ENCODE data around the gene GYS1. TPM values are rescaled to one million over a fixed set of nuclear protein-coding genes. Genes with fewer than 3 reads are reported as not detected.

GYS1 gene
- total RNA-seq, 1 donor from 2014 or later: 45.7 TPM

DNA sequence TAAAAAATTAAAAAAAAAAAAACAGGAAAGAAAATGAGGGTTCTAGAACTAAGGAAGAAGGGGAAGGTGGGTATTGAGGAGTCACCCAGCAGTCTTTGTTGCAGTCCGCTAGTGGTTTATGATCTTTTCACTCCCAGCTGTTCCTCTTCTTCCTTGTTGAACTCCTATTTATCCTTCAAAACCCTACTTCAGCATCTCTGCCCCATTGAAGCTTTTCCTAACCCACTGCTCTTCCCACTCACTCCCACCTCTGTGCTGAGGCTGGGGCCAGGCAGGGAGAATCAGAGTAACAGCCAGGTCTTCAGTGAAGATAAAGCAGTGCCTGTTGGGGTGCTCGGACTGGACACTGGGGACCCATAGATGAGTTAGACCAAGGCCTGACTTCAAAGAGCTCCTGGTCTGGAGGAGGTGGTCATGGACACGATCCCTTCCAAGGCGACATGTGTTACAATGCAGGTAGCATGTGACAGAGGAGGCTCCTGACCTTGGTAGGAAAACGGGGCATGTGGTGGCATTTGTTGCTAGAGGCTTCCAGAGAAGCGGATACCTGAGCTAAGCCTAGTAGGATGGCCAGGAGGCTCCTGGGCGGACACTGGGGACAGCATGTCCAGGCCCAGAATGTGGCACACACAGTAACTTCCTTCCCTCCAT, 12.0 kb upstream of the GYS1 start:
- TF ChIP-seq, protein P1, sequence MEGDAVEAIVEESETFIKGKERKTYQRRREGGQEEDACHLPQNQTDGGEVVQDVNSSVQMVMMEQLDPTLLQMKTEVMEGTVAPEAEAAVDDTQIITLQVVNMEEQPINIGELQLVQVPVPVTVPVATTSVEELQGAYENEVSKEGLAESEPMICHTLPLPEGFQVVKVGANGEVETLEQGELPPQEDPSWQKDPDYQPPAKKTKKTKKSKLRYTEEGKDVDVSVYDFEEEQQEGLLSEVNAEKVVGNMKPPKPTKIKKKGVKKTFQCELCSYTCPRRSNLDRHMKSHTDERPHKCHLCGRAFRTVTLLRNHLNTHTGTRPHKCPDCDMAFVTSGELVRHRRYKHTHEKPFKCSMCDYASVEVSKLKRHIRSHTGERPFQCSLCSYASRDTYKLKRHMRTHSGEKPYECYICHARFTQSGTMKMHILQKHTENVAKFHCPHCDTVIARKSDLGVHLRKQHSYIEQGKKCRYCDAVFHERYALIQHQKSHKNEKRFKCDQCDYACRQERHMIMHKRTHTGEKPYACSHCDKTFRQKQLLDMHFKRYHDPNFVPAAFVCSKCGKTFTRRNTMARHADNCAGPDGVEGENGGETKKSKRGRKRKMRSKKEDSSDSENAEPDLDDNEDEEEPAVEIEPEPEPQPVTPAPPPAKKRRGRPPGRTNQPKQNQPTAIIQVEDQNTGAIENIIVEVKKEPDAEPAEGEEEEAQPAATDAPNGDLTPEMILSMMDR (IDR thresholded peaks at IDR 0.05; ENCODE audit: unreplicated experiment): no peak
- Mint-ChIP-seq H3K36me3 (ENCODE audit: low read depth, unreplicated experiment) (peaks cover 12% of the 10 kb centered on the region), H3K4me3 (ENCODE audit: unreplicated experiment) (no peak overlapping the region), H3K4me1 (ENCODE audit: unreplicated experiment) (no peaks in the 10 kb centered on the region), H3K9me3 (ENCODE audit: unreplicated experiment) (no peaks in the 10 kb centered on the region), H3K27me3 (ENCODE audit: unreplicated experiment) (peaks cover 5% of the 10 kb centered on the region), H3K27ac (ENCODE audit: unreplicated experiment) (no peak overlapping the region)
- DNase-seq (ENCODE audit: low spot score): no peak

DNA sequence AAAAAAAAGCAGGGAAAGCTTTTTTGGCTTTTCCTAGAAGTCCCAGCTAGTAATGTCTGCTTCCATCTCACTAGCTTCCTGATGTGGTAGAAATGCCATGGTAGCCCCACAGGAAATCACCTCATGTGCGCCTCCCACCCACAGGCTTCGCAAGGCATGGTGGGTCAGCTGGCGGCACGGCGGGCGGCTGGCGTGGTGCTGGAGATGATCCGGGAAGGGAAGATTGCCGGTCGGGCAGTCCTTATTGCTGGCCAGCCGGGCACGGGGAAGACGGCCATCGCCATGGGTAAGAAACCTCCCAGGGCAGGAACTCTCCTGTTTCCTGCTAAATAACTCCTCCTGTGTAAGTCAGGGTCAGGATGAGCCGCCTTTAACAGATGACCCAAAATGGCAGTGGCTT, 11.0 kb upstream of the GYS1 start:
- Mint-ChIP-seq H3K4me3 (ENCODE audit: unreplicated experiment) (peak overlapping the region; percentile 59), H3K9me3 (ENCODE audit: unreplicated experiment) (no peaks in the 10 kb centered on the region), H3K27me3 (ENCODE audit: unreplicated experiment) (peaks cover 5% of the 10 kb centered on the region), H3K36me3 (ENCODE audit: low read depth, unreplicated experiment) (peaks cover 14% of the 10 kb centered on the region), H3K27ac (ENCODE audit: unreplicated experiment) (peak overlapping the region; percentile 36), H3K4me1 (ENCODE audit: unreplicated experiment) (no peaks in the 10 kb centered on the region)
- TF ChIP-seq, protein P1 (IDR thresholded peaks at IDR 0.05; ENCODE audit: unreplicated experiment): no peak
- DNase-seq (ENCODE audit: low spot score): no peak

DNA sequence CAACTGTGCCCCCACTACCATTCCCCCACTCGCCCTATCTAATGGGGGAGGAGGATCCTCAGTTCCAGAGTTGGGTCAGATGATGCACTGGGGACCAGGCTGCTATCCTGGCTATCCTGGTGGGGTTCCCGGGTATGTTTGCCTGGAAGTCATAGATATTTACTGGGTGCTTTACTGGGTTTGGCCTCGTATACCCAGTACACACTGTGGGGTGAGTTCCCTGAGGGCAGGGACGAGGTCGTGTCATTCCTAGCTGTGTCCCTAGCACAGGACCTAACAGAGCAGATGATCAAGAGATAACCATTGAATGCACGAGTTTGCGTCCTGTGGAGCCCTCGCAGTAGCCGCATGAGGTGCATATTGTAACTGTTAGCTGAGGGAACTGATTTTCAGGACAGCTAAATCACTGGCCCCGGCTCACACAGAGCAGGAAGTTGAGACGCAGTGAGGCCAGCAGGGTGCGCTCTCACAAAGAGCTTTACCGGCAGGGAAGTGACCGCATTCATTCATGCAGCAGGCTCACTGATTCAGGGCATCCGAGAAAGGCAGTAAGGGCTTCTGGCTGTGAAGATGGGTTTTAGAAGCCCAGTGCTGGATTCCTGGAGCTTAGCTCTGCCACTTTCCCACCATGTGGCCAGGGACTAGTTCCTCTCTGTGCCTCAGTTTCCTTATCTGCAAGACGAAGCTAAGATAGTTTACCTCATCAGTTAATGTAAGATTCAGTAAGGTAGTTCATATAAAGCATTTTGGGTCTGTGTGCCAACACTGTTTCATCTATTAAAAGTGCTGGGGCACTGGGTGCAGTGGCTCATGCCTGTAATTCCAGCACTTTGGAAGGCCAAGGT, 6.6 kb upstream of the GYS1 start:
- peak; percentile 83 for DNase-seq (ENCODE audit: low spot score)
- Mint-ChIP-seq H3K27ac (ENCODE audit: unreplicated experiment) (no peak overlapping the region), H3K9me3 (ENCODE audit: unreplicated experiment) (no peaks in the 10 kb centered on the region), H3K36me3 (ENCODE audit: low read depth, unreplicated experiment) (peaks cover 5% of the 10 kb centered on the region), H3K4me3 (ENCODE audit: unreplicated experiment) (no peak overlapping the region), H3K27me3 (ENCODE audit: unreplicated experiment) (peaks cover 4% of the 10 kb centered on the region), H3K4me1 (ENCODE audit: unreplicated experiment) (peaks cover 10% of the 10 kb centered on the region)
- TF ChIP-seq, protein P1 (IDR thresholded peaks at IDR 0.05; ENCODE audit: unreplicated experiment): peak; percentile 72

DNA sequence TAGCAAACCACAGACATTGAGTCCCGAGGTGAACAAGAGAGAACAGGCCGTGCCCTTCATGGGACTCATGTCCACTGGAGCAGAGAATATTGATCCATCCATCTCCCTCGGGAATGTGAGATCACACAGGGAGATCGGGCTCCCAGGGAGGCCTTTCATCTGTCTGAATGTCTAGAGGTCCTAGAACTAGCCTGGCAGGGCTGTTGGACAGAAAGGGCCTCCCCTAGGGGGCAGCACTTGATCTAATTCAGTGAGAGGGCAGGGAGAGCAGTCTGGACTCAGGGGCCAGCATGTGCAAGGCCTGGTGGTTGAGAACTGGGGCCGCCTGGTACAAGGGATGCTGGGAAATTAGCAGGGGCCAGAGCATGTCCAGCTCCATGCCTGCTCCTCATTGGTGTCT, 4.9 kb upstream of the GYS1 start:
- Mint-ChIP-seq H3K27ac (ENCODE audit: unreplicated experiment) (peak overlapping the region; percentile 54), H3K27me3 (ENCODE audit: unreplicated experiment) (peaks cover 6% of the 10 kb centered on the region), H3K36me3 (ENCODE audit: low read depth, unreplicated experiment) (peaks cover 5% of the 10 kb centered on the region), H3K4me3 (ENCODE audit: unreplicated experiment) (peak overlapping the region; percentile 54), H3K9me3 (ENCODE audit: unreplicated experiment) (no peaks in the 10 kb centered on the region), H3K4me1 (ENCODE audit: unreplicated experiment) (peaks cover 22% of the 10 kb centered on the region)
- peak; percentile 83 for DNase-seq (ENCODE audit: low spot score)
- TF ChIP-seq, protein P1 (IDR thresholded peaks at IDR 0.05; ENCODE audit: unreplicated experiment): peak; percentile 46

DNA sequence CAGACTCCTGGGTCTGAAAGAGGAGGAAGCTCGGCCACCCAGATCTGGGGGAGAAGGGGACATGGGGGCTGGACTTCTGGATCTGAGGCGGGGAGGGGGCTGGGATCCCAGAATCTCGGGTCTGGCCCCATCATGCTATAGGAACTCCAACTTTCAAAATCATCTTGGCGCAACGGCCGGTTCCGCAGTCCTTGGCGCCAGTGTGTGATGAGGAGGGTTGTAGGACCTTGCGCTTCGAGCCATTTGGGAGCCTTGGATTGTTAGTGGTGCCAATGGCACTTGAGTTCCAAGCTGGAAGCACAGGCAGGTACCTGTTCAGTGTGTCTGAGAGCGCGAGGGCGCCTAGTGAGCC, 902 bp upstream of the GYS1 start:
- Mint-ChIP-seq H3K36me3 (ENCODE audit: low read depth, unreplicated experiment) (peaks cover 4% of the 10 kb centered on the region), H3K4me1 (ENCODE audit: unreplicated experiment) (peaks cover 29% of the 10 kb centered on the region), H3K4me3 (ENCODE audit: unreplicated experiment) (peak overlapping the region; percentile 99), H3K9me3 (ENCODE audit: unreplicated experiment) (no peaks in the 10 kb centered on the region), H3K27ac (ENCODE audit: unreplicated experiment) (peak overlapping the region; percentile 97), H3K27me3 (ENCODE audit: unreplicated experiment) (peaks cover 15% of the 10 kb centered on the region)
- TF ChIP-seq, protein P1 (IDR thresholded peaks at IDR 0.05; ENCODE audit: unreplicated experiment): no peak
- no peak for DNase-seq (ENCODE audit: low spot score)

All from endothelial cell (in vitro differentiated cells).